Activated CD4-positive, alpha-beta T cell treated with anti-CD3 and anti-CD28 coated beads, Interleukin-2, amount 10 ng/mL, durations not matched to agents 24 days and 14 days (primary cell): ENCODE measurements around the gene PKP4. TPM values are rescaled to one million over a fixed set of nuclear protein-coding genes. Genes with fewer than 3 reads are reported as not detected.

ENCODE experiments used
- total RNA-seq: library from RNA; stranded (reverse); gene quantifications from 2 replicates; pipeline ENCODE4 v1.2.3, GENCODE V29; 2022

The PKP4 gene
- total RNA-seq, 1 donor from 2014 or later: 32.6 TPM

Other genes starting within 250 kb of the PKP4 start
- not detected in 2 replicates for gene CCDC148, start 199 bp upstream of the PKP4 start, total RNA-seq